ENCODE data around the gene ARHGAP33.

Gene ARHGAP33

DNA sequence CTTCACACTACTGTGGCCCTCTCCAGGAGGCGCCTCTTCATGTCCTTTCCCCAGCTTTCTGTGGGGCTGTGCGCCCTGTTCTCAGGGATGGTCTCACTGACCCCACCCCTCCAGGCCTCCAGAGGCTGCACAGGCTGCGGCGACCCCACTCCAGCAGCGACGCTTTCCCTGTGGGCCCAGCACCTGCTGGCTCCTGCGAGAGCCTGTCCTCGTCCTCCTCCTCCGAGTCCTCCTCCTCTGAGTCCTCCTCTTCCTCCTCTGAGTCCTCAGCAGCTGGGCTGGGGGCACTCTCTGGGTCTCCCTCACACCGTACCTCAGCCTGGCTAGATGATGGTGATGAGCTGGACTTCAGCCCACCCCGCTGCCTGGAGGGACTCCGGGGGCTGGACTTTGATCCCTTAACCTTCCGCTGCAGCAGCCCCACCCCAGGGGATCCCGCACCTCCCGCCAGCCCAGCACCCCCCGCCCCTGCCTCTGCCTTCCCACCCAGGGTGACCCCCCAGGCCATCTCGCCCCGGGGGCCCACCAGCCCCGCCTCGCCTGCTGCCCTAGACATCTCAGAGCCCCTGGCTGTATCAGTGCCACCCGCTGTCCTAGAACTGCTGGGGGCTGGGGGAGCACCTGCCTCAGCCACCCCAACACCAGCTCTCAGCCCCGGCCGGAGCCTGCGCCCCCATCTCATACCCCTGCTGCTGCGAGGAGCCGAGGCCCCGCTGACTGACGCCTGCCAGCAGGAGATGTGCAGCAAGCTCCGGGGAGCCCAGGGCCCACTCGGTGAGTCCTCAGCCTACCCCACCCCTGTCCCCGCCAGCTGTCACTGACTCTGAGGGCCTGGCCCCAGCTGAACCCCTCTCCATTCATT is 11.2 kb downstream of the ARHGAP33 start:
- H3K27me3 ChIP-seq (ENCODE audit: insufficient read depth, low read length): peaks cover 8% of the 10 kb centered on the region
- no peak overlapping the region for H3K4me3 ChIP-seq (ENCODE audit: low read length)
- no peaks in the 10 kb centered on the region for H3K9me3 ChIP-seq (ENCODE audit: insufficient read depth, low read depth, low read length)
- H3K4me1 ChIP-seq (ENCODE audit: insufficient read depth, low read length): no peaks in the 10 kb centered on the region
- no peak overlapping the region for H3K27ac ChIP-seq (ENCODE audit: low read length)
- H3K9ac ChIP-seq (ENCODE audit: low read depth, low read length): no peak overlapping the region
- no peaks in the 10 kb centered on the region for H3K36me3 ChIP-seq (ENCODE audit: insufficient read depth, low read depth, low read length)

- no peak overlapping the region for H3K9ac ChIP-seq (ENCODE audit: low read depth, low read length)
- no peak overlapping the region for H3K4me3 ChIP-seq (ENCODE audit: low read length)
- peaks cover 8% of the 10 kb centered on the region for H3K27me3 ChIP-seq (ENCODE audit: insufficient read depth, low read length)
- H3K4me1 ChIP-seq (ENCODE audit: insufficient read depth, low read length): no peaks in the 10 kb centered on the region
- H3K9me3 ChIP-seq (ENCODE audit: insufficient read depth, low read depth, low read length): no peaks in the 10 kb centered on the region
- no peaks in the 10 kb centered on the region for H3K36me3 ChIP-seq (ENCODE audit: insufficient read depth, low read depth, low read length)
- H3K27ac ChIP-seq (ENCODE audit: low read length): no peak overlapping the region
Measured at GRCh38 chr19:35787227-35787799, 11.9 kb downstream of the ARHGAP33 start.

- Histone ChIP-seq H3K4me1 (ENCODE audit: insufficient read depth, low read length) (no peaks in the 10 kb centered on the region), H3K9me3 (ENCODE audit: insufficient read depth, low read depth, low read length) (no peaks in the 10 kb centered on the region), H3K9ac (ENCODE audit: low read depth, low read length) (no peak overlapping the region), H3K36me3 (ENCODE audit: insufficient read depth, low read depth, low read length) (no peaks in the 10 kb centered on the region), H3K4me3 (ENCODE audit: low read length) (no peak overlapping the region), H3K27me3 (ENCODE audit: insufficient read depth, low read length) (peaks cover 8% of the 10 kb centered on the region), H3K27ac (ENCODE audit: low read length) (no peak overlapping the region)
Measured at GRCh38 chr19:35788205-35788960, 13.0 kb downstream of the ARHGAP33 start.

GRCh38 chr19:35789195-35789977 is 14.0 kb downstream of the ARHGAP33 start:
- Histone ChIP-seq H3K9me3 (ENCODE audit: insufficient read depth, low read depth, low read length) (no peaks in the 10 kb centered on the region), H3K4me3 (ENCODE audit: low read length) (no peak overlapping the region), H3K9ac (ENCODE audit: low read depth, low read length) (no peak overlapping the region), H3K36me3 (ENCODE audit: insufficient read depth, low read depth, low read length) (no peaks in the 10 kb centered on the region), H3K27me3 (ENCODE audit: insufficient read depth, low read length) (peaks cover 8% of the 10 kb centered on the region), H3K27ac (ENCODE audit: low read length) (no peak overlapping the region), H3K4me1 (ENCODE audit: insufficient read depth, low read length) (no peaks in the 10 kb centered on the region)

DNA sequence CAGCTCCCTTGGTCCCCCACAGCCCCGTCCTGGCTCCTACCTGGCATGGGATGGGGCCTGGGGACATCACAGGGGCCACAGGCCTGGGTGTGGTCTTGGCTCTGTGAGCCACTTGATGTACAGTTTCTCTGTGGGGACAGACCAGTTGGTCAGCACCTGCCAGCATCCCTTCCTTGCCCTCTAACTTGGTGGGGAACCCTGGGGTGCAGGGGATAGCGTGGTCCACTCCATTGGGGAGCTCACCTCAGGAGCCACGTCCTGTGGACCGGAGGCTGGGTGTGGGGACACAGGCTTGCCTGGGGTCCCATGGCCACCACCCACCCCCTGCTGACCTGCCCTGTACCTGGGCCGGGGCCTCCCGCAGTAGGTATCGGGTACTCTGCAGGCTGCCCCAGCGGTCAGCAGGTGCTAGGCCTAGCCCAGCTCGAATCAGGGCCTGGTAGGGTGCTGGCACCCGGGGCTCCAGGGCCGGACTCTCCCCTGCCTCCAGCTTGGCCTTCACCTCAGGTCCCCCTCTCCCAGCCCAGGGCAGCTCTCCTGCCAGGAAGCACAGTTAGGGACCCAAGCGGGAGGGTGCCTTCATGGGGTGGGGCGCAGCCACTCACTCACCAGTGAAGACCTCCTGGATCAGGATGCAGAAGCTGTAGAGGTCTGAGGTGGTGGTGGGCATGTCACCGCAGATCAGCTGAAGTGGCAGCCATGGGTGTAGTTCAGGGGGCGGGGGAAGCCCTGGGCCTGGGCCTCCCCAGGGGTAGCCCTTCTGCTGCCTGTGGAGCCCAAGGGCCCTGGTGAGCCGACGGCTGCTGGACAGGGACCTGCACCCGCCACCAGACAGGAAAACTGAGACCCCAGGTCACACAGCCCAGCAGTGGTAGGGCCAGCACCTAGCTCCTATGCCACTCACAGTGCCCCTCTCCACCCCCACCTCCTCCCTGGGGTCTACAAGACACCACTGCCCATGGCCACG is 14.9 kb downstream of the ARHGAP33 start:
- Histone ChIP-seq H3K9ac (ENCODE audit: low read depth, low read length) (no peak overlapping the region), H3K36me3 (ENCODE audit: insufficient read depth, low read depth, low read length) (no peaks in the 10 kb centered on the region), H3K27me3 (ENCODE audit: insufficient read depth, low read length) (peaks cover 10% of the 10 kb centered on the region), H3K9me3 (ENCODE audit: insufficient read depth, low read depth, low read length) (no peaks in the 10 kb centered on the region), H3K4me1 (ENCODE audit: insufficient read depth, low read length) (no peaks in the 10 kb centered on the region), H3K27ac (ENCODE audit: low read length) (no peak overlapping the region), H3K4me3 (ENCODE audit: low read length) (no peak overlapping the region)

DNA sequence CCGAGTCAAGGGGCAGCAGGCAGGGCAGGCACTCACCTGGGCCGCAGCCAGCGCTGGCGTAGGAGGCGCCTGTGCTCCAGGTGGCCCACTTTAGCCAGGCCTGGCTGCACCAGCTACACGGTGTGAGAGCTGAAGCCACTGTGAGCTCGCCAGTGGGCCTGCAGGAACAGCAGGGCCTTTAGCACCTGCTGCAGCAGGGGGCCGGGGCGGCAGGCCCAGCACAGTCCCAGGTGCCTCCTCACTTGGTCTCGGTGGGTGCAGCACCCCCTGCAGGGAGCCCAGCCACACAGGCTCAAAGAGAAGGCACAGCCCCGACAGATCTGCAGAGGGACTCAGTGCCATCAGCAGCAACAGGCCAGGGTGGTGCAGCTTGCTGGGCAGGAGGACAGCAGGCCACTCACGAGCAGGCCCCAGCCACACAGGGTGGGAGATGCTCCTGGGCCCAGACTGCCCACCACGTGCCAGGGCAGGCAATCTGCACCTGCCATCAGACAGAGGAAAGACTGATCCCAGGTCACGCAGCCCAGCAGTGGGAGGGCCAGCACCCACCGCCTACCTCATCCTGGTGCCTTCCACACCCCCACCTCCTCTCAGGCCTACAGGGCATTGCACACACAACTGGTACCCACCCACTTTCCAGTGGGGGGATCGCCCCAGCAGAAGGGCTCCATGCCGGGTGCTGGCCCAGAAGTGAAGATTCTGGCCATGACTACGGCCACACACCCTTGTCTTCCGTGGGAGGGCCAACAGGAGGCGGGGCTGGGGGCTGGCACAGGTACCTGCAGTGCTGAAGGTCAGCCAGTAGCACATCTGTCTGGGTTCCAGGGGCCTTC is 15.8 kb downstream of the ARHGAP33 start:
- Histone ChIP-seq H3K27ac (ENCODE audit: low read length) (no peak overlapping the region), H3K9ac (ENCODE audit: low read depth, low read length) (no peak overlapping the region), H3K4me1 (ENCODE audit: insufficient read depth, low read length) (no peaks in the 10 kb centered on the region), H3K9me3 (ENCODE audit: insufficient read depth, low read depth, low read length) (no peaks in the 10 kb centered on the region), H3K27me3 (ENCODE audit: insufficient read depth, low read length) (peaks cover 12% of the 10 kb centered on the region), H3K36me3 (ENCODE audit: insufficient read depth, low read depth, low read length) (no peaks in the 10 kb centered on the region), H3K4me3 (ENCODE audit: low read length) (no peak overlapping the region)

DNA sequence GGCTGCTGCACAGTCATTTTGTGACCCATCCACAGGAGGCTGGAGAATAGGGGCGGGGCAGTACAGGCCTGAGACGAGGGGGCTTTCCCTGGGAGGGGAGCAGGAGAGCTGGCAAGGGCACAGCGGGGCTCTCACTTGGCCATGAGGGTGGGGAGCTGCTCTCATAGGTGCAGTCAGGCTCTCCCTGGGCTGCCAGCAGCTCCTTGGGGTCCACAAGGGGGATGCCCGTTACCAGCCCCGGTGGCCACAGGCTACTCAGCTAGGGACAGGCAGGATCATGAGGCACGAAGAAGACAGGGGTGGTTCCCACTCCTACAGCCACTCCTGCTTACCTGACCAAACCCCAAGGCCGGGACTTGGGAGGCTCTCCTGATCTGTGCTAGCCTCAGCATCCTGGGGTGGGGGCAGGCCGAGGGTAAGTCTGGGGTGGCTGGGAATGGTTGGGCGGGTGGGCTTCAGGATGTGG is 16.5 kb downstream of the ARHGAP33 start:
- Histone ChIP-seq H3K27me3 (ENCODE audit: insufficient read depth, low read length) (peaks cover 19% of the 10 kb centered on the region), H3K27ac (ENCODE audit: low read length) (no peak overlapping the region), H3K36me3 (ENCODE audit: insufficient read depth, low read depth, low read length) (no peaks in the 10 kb centered on the region), H3K9me3 (ENCODE audit: insufficient read depth, low read depth, low read length) (no peaks in the 10 kb centered on the region), H3K4me3 (ENCODE audit: low read length) (no peak overlapping the region), H3K9ac (ENCODE audit: low read depth, low read length) (no peak overlapping the region), H3K4me1 (ENCODE audit: insufficient read depth, low read length) (no peaks in the 10 kb centered on the region)

GRCh38 chr19:35792312-35792711 is 16.9 kb downstream of the ARHGAP33 start:
- H3K27me3 ChIP-seq (ENCODE audit: insufficient read depth, low read length): peaks cover 23% of the 10 kb centered on the region
- H3K9me3 ChIP-seq (ENCODE audit: insufficient read depth, low read depth, low read length): no peaks in the 10 kb centered on the region
- H3K27ac ChIP-seq (ENCODE audit: low read length): no peak overlapping the region
- no peak overlapping the region for H3K9ac ChIP-seq (ENCODE audit: low read depth, low read length)
- no peaks in the 10 kb centered on the region for H3K36me3 ChIP-seq (ENCODE audit: insufficient read depth, low read depth, low read length)
- H3K4me3 ChIP-seq (ENCODE audit: low read length): no peak overlapping the region
- no peaks in the 10 kb centered on the region for H3K4me1 ChIP-seq (ENCODE audit: insufficient read depth, low read length)

DNA sequence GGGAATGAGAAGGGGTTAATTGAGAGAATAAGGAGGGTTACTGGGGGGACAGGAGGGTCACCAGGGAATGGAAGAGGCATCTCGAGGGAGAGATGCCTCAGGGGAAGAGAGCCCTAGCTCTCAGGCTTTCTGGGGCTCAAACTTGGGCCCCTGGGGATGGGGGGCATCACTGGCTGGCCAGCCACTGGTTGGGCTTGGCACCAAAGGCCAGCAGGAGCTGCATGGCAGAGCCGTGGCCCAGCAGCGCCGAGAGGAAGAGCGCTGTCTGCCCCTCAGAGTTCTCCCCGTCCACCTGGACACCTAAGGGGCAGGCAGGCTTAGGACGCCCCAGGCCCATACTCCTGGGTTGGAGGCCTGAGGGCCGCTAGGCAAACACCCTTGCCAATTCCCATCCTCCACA is 17.5 kb downstream of the ARHGAP33 start:
- Histone ChIP-seq H3K4me1 (ENCODE audit: insufficient read depth, low read length) (no peaks in the 10 kb centered on the region), H3K9ac (ENCODE audit: low read depth, low read length) (no peak overlapping the region)

More for the DNA sequence above, 17.5 kb downstream of the ARHGAP33 start:
- Histone ChIP-seq H3K36me3 (ENCODE audit: insufficient read depth, low read depth, low read length) (no peaks in the 10 kb centered on the region), H3K27ac (ENCODE audit: low read length) (no peak overlapping the region), H3K4me3 (ENCODE audit: low read length) (no peak overlapping the region), H3K27me3 (ENCODE audit: insufficient read depth, low read length) (peaks cover 29% of the 10 kb centered on the region), H3K9me3 (ENCODE audit: insufficient read depth, low read depth, low read length) (no peaks in the 10 kb centered on the region)
